Measurements from ENCODE around the gene OR6C75. TPM values are rescaled to one million over a fixed set of nuclear protein-coding genes. Genes with fewer than 3 reads are reported as not detected.
"Not testable (repeated sequence)": the region's sequence is repeated elsewhere in the genome, so short reads cannot be mapped to it uniquely, and the experiment has no call there.

Gene OR6C75
- total RNA-seq, 6 experiments from 2014 or later, result not detected

DNA sequence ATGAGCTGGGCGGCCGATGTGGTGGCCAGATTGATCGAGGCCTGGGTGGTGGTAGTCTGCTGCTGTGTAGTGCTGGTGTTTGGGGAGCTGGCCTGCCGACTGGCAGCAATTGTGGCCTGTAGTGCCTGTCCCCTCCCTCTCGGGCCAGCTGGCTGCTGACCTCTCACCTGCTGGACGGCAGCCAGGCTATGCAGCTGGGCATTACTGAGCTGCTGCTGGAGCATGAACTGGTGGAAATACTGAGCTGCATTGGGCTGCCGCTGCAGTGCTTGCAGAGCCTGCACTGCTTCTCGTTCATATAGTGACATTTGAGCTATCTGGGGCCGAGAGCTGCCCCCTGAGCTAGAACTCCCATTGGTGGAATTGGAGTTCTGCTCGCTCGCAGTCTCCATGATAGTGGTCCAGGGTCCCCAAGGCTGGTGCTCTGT, 51.6 kb downstream of the OR6C75 start:
- peak overlapping the region in 1 of 3 donors; percentile 24 for H3K4me3 ChIP-seq
- ATAC-seq (peak; percentile 85 to 88 (median 86)), DNase-seq (peak in 1 of 3 donors; percentile 15)
- intact Hi-C loops (cut with DNase I); H3K27me3 ChIP-seq; H3K4me1 ChIP-seq; H3K9me3 ChIP-seq; H3K27ac ChIP-seq; H3K36me3 ChIP-seq: not testable (repeated sequence)
- WGBS (ENCODE audit: insufficient coverage, low coverage, low lambda C conversion rate, missing lambda C conversion rate), result no CpG with 5 or more reads among the region's 11 CpGs

DNA sequence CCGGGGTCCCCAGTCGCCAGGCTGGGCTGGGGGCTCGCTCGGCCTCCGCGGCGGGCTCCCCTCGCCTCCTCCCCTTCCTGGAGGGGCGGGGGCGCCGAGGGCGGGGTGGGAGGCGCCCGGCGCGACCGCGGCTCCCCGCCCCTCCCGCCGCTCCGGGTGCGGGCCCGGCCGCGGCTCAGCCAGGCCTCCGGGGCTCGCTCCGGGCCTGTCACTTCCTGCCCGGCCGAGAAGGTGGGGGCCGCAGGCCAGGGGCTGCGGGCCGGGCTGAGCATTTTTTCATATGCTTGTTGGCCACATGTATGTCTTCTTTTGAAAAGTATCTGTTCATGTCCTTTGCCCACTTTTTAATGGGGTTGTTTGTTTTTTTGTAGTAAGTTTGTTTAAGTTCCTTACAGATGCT, 52.1 kb downstream of the OR6C75 start:
- DNase-seq; H3K27ac ChIP-seq; H3K9me3 ChIP-seq; H3K4me1 ChIP-seq; H3K27me3 ChIP-seq; intact Hi-C loops (cut with DNase I); H3K36me3 ChIP-seq: not testable (repeated sequence)
- ATAC-seq, result peak; percentile 68 to 77 (median 70)
- H3K4me3 ChIP-seq, result peak overlapping the region in 1 of 3 donors; percentile 24
- WGBS (ENCODE audit: insufficient coverage, low coverage, low lambda C conversion rate, missing lambda C conversion rate), result 0% methylated on average over 1 of the region's 34 CpGs

DNA sequence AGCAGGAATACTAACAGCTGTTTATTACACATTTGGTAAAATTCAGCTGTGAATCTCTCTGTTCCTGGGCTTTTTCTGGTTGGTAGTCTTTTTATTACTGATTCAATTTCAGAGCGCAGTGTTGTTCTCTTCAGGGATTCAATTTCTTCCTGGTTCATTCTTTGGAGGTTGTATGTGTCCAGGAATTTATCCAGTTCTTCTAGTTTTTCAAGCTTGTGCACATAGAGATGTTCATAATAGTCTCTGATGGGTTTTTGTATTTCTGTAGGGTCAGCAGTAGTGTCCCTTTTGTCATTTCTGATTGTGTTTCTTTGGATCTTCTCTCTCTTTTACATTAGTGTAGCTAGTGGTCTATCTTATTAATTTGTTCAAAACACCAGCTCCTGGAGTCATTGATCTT, 54.2 kb downstream of the OR6C75 start:
- intact Hi-C loops (cut with DNase I), result no loop called here
- Histone ChIP-seq H3K36me3 (no peaks in the 10 kb centered on the region), H3K27me3 (no peaks in the 10 kb centered on the region), H3K9me3 (no peaks in the 10 kb centered on the region), H3K4me3 (no peak overlapping the region), H3K4me1 (no peaks in the 10 kb centered on the region), H3K27ac (no peak overlapping the region)
- no peak for DNase-seq
- 100% methylated on average over 1 of the region's 1 CpG for WGBS (ENCODE audit: insufficient coverage, low coverage, low lambda C conversion rate, missing lambda C conversion rate)
- TF ChIP-seq POLR2A (IDR thresholded peaks at IDR 0.05), result no peak
- TF ChIP-seq, protein P1, sequence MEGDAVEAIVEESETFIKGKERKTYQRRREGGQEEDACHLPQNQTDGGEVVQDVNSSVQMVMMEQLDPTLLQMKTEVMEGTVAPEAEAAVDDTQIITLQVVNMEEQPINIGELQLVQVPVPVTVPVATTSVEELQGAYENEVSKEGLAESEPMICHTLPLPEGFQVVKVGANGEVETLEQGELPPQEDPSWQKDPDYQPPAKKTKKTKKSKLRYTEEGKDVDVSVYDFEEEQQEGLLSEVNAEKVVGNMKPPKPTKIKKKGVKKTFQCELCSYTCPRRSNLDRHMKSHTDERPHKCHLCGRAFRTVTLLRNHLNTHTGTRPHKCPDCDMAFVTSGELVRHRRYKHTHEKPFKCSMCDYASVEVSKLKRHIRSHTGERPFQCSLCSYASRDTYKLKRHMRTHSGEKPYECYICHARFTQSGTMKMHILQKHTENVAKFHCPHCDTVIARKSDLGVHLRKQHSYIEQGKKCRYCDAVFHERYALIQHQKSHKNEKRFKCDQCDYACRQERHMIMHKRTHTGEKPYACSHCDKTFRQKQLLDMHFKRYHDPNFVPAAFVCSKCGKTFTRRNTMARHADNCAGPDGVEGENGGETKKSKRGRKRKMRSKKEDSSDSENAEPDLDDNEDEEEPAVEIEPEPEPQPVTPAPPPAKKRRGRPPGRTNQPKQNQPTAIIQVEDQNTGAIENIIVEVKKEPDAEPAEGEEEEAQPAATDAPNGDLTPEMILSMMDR (IDR thresholded peaks at IDR 0.05), result no peak
- no peak for ATAC-seq

Other genes with a start within 250 kb of the OR6C75 start
- not detected for gene OR9K2, start 236.6 kb upstream of the OR6C75 start, total RNA-seq
- gene OR10A7, start 141.9 kb upstream of the OR6C75 start, total RNA-seq, result not detected
- gene OR6C74, start 118.4 kb upstream of the OR6C75 start, total RNA-seq, result not detected
- gene OR6C6, start 66.4 kb upstream of the OR6C75 start, total RNA-seq, result not detected
- gene OR6C1, start 48.6 kb upstream of the OR6C75 start, total RNA-seq, result not detected
- not detected for gene OR6C3, start 32.2 kb upstream of the OR6C75 start, total RNA-seq
- not detected for gene OR6C65, start 37.6 kb downstream of the OR6C75 start, total RNA-seq
- gene OR6C76, start 63.3 kb downstream of the OR6C75 start, total RNA-seq, result not detected
- not detected for gene OR6C2, start 81.1 kb downstream of the OR6C75 start, total RNA-seq
- gene OR6C70, start 107.2 kb downstream of the OR6C75 start, total RNA-seq, result not detected
- gene OR6C68, start 129.4 kb downstream of the OR6C75 start, total RNA-seq, result not detected
- not detected for gene OR6C4, start 186.6 kb downstream of the OR6C75 start, total RNA-seq
- gene OR2AP1, start 209.5 kb downstream of the OR6C75 start, total RNA-seq, result not detected